GOT3 (cell line): ENCODE measurements around the gene NDUFA8.

ENCODE experiments used
- DNase-seq: peaks from one replicate; lab custom pipeline; 2025; ENCODE audit warnings: mixed read lengths; lab: John Stamatoyannopoulos, UW

The NDUFA8 gene

DNA sequence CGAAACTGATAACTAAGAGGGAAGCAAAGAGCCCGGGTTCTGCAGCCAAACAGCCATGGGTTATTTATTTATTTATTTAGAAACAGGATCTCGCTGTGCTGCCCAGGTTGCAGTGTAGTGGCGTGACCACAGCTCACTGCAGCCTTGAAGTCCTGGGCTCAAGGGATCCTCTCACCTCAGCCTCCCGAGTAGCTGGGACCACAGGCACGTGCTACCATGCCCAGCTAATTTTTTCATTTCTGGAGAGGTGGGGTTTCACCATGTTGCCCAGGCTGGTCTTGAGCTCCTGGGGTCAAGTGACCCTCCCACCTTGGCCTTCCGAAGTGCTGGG, 24.1 kb downstream of the NDUFA8 start:
- DNase-seq = no peak

DNA sequence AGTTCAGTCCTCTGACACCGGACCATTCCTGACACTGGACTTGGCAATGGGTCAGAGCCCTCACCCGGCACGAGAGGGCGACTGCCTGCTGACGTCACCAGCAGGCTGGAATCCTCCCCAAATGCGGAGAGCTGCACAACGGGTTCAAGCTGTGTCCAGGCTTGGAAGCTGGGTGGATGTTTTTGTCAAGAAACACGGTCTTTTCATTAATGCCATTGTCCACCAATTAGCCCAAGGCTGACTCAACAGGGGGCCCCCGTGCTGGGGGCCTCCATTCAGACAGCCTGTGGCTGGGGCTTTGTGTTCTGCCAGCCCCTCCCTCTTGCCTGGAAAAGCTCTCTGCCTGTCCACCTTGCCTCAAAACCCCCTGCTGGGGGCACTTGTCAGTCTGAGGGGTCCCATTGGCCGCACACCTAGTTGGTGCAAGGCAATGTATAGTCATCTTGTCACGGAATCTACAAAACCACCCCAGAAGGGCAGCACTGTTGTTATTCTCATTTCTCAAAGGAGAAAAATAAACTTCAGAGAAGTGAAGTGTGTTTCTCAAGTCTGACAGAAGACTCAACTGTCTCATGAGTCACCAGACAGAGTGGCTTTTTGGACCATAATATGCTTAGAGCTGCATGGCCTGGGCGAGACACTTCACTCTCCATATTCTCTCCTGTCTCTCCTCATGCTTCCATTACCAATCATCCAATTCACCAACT, 24.6 kb downstream of the NDUFA8 start:
- no peak for DNase-seq

DNA sequence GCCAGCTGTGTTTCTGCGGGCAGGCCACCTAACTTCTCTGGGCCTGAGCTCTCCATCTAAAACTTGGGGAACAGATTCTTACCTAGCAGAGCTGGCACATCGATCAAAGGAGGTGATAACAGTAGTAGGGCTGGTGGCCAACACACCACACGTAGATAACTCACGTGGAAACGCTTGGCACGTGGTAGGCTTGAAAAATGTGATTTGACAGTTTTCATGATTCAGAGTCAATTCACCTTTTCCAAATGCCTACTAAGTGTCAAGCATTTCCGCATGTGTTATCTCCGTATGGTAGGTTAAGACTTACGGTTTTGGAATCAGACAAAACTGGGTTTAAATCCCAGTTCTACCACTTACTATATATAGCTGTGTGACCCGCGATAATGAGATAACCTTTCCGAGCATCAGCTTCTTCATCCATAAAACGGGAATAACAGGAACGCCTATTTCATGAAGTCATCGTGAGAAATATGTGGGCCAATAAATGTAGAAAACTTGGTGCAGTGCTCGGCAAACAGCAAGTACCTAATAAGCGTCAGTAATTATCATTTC, 25.5 kb downstream of the NDUFA8 start:
- DNase-seq = no peak

DNA sequence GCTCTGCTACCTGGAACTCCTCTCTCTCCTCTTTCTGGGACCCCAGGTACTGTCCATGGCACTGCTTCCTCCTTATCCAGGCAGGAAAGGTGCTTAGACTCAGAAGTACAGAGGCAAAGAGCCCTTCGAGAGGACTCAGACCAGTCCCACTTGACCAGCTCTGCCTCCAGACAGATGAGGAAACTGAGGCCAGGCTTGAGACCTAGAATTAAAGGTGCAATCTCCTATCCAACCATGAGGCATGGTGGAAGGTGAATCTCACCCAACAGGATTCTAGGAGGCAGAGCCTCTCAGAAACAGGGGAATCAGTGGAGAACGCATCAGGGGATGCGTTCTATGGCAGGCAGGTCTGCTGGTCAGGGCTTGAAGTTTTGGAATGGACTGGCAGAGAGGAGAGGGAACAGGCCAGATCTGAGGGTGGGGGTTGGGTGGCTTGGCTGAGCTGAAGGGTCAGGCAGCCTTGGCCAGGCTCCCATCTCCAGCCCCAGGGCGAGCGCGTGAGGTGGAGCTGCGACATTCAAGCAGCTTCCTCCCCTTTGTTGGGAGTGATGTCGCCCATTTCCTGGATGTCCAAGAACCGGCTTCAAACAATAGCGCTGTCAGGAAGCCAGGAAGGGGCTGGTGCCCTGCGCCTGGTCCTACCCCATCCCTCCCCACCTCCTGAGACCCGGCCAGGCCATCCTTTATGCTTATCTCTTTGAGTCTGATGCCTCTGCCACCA, 26.2 kb downstream of the NDUFA8 start:
- no peak for DNase-seq

DNA sequence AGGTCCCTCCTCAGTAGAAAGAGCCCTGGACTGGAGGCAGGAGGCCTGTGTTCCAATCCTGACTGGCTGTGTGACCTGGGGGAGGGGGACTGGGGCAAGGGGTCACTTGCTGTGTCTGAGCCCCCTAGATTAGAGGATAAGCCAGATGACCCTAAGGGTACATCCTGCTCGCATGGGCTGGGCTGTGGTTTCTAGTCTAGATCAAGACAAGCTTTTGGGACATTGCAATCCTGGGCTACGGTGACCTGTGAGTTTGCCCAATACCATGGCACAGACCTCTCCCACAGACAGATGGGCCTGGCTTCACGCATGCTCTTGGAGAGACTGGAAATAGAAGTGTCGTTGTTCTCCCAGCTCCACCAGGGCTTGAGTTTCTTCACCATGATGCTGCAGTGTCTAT, 27.0 kb downstream of the NDUFA8 start:
- no peak for DNase-seq

DNA sequence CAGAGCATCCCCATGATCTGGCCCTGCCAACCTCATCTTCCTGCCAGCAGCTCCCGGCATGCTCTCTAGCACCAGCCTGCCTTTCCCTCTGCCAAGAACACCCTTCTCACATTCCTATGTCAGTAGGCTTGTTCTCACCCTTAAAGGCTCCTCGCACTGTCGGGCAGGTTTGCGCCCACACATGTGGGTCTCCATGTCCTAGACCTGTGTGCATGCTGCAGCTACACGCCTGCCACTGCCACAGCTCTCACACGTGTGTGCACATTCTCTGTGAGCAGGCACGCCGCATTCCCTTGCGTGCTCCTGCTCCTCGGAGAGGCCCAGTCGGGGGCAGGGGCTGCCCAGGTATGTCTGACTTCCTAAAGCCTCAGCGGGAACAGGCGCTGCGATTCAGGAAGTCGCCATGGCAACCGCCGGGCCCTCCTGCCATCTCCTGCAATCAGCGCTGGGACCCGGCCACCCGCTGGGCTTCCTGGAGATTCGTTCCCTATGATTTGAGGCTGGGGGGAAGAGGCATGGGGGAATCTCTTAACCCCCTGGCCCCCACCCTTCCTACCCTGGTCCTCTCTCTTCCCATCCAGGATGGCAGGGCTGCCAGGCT, 28.1 kb downstream of the NDUFA8 start:
- no peak for DNase-seq

DNA sequence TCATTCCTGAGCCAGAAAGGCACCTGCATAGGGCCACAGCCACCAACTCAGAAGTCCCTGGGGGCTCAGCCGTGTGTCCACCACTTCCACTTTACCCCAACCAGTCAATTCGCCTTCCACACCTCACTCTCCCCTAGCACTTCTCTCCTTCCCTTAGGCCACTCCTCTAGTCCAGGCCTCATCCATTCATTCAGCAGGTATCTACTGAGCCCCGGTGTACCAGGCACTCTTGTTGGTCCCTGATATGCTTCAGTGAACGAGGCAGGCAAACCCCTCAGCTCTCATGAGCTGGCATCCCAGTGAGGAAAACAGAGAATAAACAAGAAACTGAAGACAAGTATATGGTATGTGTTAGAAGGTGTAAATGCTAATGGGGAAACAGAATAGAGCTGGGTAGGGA, 28.7 kb downstream of the NDUFA8 start:
- DNase-seq = no peak

DNA sequence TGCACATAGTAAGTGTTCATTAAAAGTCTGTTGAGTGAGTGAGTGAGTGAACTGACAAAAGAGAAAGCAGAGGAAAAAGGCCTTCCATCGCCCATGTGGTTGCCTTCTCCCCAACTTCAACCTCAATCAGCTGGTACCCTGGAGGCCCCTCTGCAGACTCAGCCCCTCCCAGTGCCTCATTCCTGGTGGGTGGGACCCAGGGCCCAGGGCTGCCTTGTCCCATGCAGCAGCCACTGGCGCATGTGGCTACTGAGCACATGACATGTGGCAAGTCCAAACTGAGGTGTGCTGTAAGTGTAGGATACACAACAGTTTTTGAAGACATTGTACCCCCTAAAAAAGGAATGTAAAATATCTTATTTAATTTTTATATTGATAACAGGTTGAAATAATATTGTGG, 29.6 kb downstream of the NDUFA8 start:
- DNase-seq = no peak

DNA sequence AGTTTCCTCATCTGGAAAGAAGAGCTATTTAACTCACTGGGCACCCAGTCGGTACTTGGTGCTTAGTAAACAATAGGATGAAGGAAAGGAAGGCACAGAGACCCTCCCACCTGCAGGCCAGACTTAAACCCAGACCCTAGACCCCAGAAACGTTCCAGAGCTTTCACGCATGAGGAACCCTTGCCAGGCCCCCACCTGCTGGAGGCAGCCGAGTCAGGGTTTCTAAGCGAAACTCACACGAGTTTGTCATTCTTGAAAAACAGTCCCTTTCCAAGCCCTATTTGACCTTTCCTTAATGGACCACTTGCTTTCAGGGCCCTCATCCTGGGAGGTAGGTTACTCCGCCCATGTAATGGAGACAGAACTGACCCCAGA, 30.6 kb downstream of the NDUFA8 start:
- no peak for DNase-seq

DNA sequence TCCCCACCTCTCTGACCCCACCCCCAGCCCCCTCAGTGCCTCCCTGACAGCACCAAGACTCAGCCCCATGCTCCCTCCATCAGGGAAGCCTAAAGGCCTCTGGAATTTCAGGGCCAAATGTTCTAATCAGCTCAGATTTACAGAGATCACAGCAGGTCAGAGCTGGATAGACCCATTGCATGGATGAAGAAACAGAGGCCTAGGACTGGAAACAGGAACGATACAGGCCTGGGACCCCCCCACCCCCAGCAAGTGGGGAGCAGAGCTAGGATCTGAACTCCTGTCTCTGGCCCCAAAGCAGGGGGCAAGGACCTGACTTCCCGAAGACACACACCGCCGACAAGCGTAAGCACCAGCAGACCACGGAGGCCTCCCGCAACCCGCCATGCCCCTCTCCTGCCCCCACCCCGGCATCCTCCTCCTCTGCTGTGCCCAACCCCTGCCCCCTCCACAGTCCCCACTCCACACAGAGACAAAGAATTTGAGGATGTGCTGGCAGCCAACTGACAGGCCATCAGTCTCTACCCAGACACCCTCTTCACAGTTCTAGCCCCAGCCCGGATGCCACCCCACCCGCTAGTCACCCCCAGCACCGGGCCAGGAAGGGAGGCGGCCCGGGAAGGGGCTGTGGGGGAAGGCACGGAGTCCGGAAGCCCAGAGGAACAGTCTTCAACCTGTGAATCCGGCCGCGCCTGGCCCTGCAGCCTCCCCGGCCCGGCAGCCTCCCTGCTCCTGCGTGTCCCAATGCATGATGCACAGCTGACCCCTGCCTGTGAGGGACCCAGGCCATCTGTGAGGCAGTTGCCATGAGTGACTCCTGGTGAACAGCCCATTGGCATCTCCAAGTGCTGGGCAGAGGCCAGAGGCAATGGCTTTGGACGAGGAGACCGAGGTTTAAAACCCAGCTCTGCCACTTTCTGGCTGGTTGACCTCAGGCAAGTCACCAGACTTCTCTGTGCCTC, 31.3 kb downstream of the NDUFA8 start:
- DNase-seq = no peak

DNA sequence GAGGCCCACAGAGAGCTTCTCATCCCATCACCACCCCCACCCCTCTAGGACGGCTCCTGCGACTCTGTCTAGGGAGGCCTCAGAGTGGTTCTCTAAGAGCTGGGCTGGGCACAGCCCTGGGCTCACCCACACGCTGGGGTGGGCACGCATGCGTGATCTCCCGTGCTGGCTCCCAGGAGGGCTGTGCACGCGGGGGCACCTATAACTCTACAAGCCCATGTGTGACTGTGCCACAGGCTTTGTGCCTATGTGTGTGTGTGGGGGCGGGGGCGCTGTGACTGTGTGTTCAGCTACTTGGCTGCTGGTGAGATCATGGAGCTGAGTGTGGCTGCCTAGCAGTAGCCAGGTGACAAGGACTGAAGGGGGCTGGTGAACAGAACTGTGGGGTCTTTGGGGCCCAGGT, 32.2 kb downstream of the NDUFA8 start:
- DNase-seq = no peak

DNA sequence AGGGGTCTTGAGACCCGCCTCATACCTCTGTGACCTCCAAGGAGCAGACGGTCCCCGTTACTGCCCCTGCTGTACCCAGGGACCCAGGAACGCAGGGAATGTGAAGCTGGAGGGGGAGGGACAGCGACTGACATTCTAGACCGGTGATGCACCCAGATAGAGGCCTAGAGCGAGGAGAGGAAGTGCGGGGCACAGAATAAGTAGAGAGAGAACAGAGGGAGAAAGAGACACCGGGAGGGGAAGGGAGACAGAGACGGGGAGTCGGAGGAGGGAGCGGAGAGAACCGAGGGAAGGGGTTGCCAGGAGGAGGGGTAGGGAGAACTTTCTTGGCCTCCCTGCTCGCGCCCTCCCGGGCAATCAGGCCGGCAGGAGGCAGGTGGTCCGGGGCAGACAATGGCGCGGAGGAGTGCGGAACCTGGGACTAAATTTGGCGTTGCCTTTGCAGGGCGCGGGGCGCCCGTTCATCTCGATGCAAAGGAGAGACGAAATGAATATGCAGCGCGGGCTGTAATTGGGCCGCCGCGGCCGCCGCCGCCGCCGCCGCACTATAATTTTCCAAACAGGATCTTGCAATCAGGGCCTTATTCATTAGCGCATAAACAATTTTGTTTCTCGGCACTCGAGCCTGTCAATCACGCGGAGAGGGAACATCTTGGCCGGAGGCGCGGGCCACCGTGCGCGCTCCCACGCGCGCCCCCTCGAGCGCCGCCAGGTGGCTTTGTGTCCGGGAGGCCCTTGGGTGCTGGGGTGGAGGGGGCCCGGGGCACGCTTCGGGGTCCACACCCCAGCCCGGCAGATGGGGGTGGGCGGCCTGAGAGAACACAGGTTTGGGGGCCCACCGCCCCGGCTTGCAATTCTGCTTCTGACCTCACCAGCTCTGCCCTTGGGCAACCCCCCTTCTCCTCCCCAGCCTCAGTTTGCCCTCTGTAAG, 33.0 kb downstream of the NDUFA8 start:
- no peak for DNase-seq

DNA sequence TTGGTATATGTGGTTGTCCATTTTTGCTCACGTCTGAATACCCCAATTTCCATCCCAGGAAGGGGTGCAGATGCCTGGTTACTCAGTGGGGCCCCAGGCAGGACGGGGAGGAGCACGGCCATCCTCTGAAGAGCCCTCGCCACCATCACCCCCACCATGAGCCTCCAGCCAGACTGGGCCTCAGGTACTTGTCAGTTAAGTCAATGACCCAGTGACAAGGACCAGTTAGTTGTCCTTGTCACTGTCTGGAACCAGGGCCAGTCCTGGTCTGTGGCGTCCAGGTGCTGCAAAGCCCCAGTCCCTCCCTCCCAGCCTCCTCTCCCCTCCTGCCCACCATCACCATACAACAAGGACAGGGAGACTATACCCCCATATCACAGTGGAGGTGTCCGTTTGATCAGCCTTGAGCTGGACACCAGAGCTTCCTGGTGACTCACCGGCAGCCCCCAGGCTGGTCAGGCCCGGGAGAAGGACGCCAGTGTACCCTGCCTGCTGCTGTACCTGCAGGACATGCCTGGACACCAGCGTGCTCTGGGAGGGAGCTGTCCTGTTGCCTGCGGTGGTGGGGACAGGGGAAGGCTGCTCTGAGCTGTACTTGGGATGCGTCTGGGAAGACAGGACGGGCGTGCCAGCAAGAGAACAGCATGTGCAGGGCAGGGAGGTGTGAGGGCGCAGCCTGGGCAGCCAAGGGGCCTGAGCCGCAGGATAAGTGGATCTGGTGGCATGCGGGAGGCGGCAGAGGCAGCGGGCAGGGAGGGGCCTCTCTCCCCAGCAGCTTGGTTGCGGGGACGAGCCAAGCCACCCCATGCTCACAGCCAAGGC, 33.9 kb downstream of the NDUFA8 start:
- no peak for DNase-seq

DNA sequence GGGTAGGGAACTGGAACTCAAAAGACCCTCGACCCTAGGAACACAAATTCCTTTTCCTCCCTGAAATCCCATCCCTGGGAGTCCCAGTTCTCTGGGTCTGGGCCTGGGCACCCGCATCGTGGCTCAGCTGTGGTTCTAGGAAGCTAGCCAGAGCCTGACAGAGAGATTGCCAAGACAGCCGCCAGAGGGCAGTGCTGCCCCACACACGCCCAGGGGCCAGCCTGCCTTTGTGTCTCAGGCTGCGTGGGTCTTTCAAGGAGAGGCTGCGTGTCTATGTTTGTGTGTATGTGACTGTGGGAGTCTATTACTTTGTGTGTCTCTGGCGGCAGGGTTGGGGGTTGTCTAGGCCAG, 34.4 kb downstream of the NDUFA8 start:
- DNase-seq = peak; percentile 10

DNA sequence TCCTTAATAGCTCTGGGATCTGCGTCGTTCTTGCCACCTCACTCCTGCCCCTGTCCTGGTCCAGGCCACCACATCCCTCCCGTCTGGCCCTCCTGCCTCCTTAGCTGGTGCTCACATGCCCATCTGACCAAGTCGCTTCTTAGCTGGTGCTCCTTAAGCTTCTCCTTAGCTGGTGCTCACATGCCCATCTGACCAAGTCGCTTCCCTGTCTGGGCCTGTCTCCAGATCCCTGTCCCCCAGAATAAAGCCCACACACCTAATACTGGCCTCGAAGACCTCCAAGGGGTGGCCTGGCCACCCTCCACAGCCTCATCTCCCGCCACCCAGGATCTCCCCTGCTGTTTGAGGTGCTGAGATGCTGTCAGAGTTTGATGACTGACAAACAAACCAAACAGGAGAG, 35.1 kb downstream of the NDUFA8 start:
- no peak for DNase-seq

DNA sequence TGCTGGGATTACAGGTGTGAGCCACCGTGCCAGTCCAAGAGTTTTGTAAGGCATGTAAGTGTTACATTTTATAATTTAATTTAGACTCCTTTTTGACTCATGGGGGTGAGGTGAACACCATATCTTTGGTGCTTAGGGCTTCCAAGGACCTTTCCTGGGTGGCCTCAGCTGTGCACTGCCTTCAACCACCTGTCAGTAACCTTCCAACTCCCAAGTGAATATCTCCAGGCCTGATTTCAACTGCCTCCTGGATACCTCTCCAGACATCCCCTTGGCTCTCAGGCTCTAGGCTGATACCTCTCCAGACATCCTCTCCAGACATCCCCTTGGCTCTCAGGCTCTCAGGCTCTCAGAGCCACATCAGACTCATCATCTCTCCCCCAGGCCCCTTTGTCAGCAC, 35.5 kb downstream of the NDUFA8 start:
- no peak for DNase-seq

DNA sequence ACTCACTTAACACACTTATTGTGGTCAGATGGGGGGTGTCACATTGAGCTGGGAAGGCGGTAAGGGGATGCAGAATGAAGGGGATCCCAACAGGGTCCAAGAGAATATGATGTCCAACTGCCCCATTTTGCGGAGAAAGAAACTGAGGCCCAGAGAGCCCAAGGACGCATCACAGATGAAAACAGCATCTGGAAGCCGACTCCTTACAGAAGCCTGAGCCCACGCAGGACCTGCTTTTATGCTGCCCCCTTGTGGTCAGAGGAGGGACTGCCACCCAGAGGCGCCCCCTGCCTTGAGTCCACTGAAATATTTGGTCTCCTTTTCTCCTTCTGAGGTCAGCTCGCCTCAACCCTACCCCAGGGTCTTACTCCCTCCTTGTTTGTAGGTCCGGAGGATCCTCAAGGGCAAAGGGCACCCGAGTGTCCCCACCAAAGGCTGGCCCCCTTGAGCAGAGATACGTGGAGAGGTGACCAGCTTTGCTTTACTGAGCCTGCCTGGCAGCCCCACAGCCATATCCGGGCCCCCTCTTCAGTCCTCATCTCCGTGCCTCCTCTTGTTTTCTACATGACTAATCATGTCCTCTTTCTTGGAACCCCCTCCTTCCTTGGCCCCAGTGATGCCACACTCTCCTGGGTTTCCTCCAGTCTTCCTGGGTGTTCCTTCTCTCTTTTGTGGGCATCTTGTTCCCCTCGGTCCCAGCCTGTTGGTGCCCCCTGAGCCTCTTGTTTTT, 36.5 kb downstream of the NDUFA8 start:
- no peak for DNase-seq

DNA sequence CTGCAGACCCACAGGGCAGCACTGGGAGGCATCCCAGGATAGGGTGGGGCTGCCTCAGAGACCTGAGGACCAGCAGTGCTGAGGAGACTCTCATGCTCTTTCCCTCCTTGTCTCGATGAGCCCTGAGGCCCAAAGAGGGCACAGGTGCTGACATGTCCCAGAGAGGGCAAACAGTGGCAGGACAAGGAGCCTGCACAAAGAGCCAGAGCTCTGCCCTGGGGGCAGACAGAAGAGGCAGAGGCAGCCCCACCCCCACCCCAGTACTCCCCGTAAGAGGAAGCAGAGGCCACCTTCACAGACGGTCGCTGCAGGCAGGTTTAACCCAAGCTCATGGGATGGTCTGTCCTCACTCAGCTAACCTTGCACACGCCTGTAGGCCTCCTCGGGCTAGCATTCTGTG, 37.1 kb downstream of the NDUFA8 start:
- DNase-seq = no peak

DNA sequence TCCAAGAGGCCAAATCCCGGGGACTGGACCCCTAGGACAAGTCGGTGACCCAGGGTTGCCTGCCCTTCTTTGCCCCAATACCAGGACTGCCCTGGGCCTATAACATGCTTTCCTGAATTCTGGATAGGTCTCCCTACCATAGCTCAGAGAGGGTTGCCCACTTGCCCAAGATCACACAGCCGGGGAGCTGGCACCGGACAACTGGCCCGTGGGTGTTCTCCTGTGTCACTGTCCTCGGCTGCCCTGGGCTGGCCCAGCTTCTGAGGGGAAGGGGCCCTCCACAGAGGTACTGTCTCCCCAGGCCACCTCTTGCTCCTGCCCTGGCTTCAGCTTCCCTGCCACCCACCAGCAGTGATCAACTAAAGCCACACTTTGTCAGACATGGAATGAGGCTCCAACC, 37.6 kb downstream of the NDUFA8 start:
- no peak for DNase-seq

DNA sequence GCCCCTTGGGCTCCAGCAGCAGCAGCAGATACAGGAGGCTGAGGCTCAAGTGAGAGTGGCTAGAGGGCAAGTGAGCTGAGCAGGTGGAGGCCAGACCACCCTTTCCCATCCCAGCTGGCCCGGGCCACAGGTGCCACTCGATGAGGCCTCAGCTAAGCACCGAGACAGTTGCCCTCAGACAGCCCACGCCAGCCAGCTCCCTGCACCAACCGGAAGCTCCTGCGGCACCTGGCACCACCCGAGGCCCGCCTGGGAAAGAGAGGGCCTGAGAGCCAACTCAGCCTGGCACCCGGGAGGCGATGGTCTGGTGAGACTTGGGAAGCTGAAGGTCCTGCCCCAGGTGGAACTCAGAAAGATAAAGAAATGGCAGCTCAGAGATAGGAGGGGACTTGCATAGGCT, 38.2 kb downstream of the NDUFA8 start:
- no peak for DNase-seq
